Measurements from ENCODE around the gene CDKN1B. TPM values are rescaled to one million over a fixed set of nuclear protein-coding genes. Genes with fewer than 3 reads are reported as not detected.
A peak's percentile ranks its signal among the peaks of the same experiment; 100 is the strongest.

CDKN1B gene
- total and polyA plus RNA-seq, 7 donors = 36.8 to 106 (median 52.5) TPM

DNA sequence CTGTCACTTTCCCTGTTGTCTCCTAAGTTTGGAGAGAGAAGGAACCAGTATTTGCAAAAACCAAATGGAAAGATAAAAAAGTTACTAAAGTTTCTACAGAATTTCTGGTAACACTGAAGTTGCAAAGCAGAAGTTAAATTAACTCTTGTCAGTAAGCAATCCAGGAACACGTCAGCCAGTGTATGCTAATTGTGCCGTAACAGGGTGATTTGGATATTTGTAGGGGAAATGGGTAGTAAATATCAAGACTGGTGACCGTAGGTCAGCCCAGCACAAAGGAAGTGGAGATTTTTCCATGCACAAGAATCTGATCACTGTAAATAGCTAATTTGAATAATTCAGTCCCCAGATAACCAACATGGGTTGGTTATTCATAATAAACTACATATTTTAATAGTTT lies 2.3 kb downstream of the CDKN1B start:
- H3K27me3 ChIP-seq = no peaks in the 10 kb centered on the region
- TF ChIP-seq POLR2AphosphoS5 (IDR thresholded peaks at IDR 0.05) = peak in 2 of 4 donors; percentile 32 to 52
- no peak for TF ChIP-seq CTCF (IDR thresholded peaks at IDR 0.05)
- no peak for DNase-seq
- H3K4me1 ChIP-seq = peaks cover 0 to 63% (median 57%) of the 10 kb centered on the region in 4 donors
- peaks cover 0 to 36% (median 2%) of the 10 kb centered on the region in 4 donors for H3K36me3 ChIP-seq
- intact Hi-C loops (cut with DNase I) = loop anchor here (5.0 to 10.0 kb wide), 5 partner anchors 107 to 1165 kb away; partner anchors contain the start of genes BORCS5, CREBL2, DUSP16 and ETV6
- H3K27ac ChIP-seq = peak overlapping the region; percentile 98 to 100 (median 99)
- 4% methylated on average over 3 of the region's 3 CpGs for WGBS, 2 donors
- H3K4me3 ChIP-seq = peak overlapping the region; percentile 77 to 94 (median 88)
- H3K9me3 ChIP-seq = no peaks in the 10 kb centered on the region

DNA sequence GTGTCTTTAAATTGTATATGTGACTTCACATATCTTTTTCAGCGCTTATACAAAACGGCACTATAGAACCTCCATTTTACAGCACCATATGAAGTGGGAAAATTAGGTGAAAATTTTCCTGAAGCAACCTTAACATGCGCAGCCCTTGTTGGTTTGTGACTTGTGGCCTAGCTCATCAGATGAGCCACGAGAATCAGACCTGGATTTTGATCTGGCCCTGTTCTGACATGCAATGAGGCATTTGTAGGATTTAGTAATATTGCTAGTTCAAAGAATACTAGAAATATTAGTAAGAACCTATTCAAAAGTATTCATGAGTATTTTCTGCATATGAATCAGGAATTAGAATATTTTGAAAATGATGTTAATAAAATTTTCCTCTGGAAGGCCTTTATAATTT lies 2.9 kb downstream of the CDKN1B start:
- DNase-seq = no peak
- H3K9me3 ChIP-seq = no peaks in the 10 kb centered on the region
- peaks cover 0 to 58% (median 53%) of the 10 kb centered on the region in 4 donors for H3K4me1 ChIP-seq
- peaks cover 0 to 36% (median 2%) of the 10 kb centered on the region in 4 donors for H3K36me3 ChIP-seq
- TF ChIP-seq POLR2A (IDR thresholded peaks at IDR 0.05) (no peak), POLR2AphosphoS5 (IDR thresholded peaks at IDR 0.05) (no peak), CTCF (IDR thresholded peaks at IDR 0.05) (no peak), EP300 (IDR thresholded peaks at IDR 0.05) (no peak)
- intact Hi-C loops (cut with DNase I) = no loop called here
- H3K27me3 ChIP-seq = no peaks in the 10 kb centered on the region
- peak overlapping the region; percentile 98 to 100 (median 99) for H3K27ac ChIP-seq
- peak overlapping the region in 3 of 4 donors; percentile 77 to 94 (median 87) for H3K4me3 ChIP-seq
- 7 to 25% methylated on average over 4 of the region's 4 CpGs for WGBS, 2 donors

GRCh38 chr12:12720672-12721161 lies 3.5 kb downstream of the CDKN1B start:
- Histone ChIP-seq H3K27me3 (no peaks in the 10 kb centered on the region), H3K27ac (peak overlapping the region; percentile 98 to 100 (median 99)), H3K4me1 (peaks cover 0 to 51% (median 47%) of the 10 kb centered on the region in 4 donors), H3K36me3 (peaks cover 0 to 36% (median 2%) of the 10 kb centered on the region in 4 donors), H3K4me3 (peak overlapping the region in 2 of 4 donors; percentile 77 to 87), H3K9me3 (no peaks in the 10 kb centered on the region)
- TF ChIP-seq POLR2AphosphoS5 (IDR thresholded peaks at IDR 0.05) = peak in 1 of 4 donors; percentile 20
- TF ChIP-seq CTCF (IDR thresholded peaks at IDR 0.05) = no peak
- intact Hi-C loops (cut with DNase I) = no loop called here
- 11 to 26% methylated on average over 4 of the region's 4 CpGs for WGBS, 2 donors
- no peak for DNase-seq

GRCh38 chr12:12721176-12721751 lies 4.1 kb downstream of the CDKN1B start:
- H3K27me3 ChIP-seq = no peaks in the 10 kb centered on the region
- TF ChIP-seq EP300 (IDR thresholded peaks at IDR 0.05) = no peak
- no peak for TF ChIP-seq CTCF (IDR thresholded peaks at IDR 0.05)
- no peak for TF ChIP-seq POLR2AphosphoS5 (IDR thresholded peaks at IDR 0.05)
- TF ChIP-seq POLR2A (IDR thresholded peaks at IDR 0.05) = no peak
- peak overlapping the region; percentile 98 to 100 (median 99) for H3K27ac ChIP-seq
- H3K4me1 ChIP-seq = peaks cover 0 to 47% (median 41%) of the 10 kb centered on the region in 4 donors
- H3K36me3 ChIP-seq = peaks cover 0 to 36% (median 2%) of the 10 kb centered on the region in 4 donors
- 6 to 21% methylated on average over 3 of the region's 3 CpGs for WGBS, 2 donors
- H3K9me3 ChIP-seq = no peaks in the 10 kb centered on the region
- no peak for DNase-seq
- intact Hi-C loops (cut with DNase I) = no loop called here
- H3K4me3 ChIP-seq = peak overlapping the region in 1 of 4 donors; percentile 14
